C4-2B (cell line): Measurements from ENCODE around the gene MYCBP.

Experiments used
- H3K27ac ChIP-seq: fragments of 450-650 bp; 2 replicates; pipeline ENCODE4 v1.5.1; 2017
- CTCF ChIP-seq: fragments of 450-650 bp; conservative IDR thresholded peaks from 2 replicates; pipeline ENCODE4 v1.5.1; 2017; ENCODE audit warnings: mild to moderate bottlenecking
- ZFX ChIP-seq: fragments of 450-650 bp; IDR thresholded peaks from 2 replicates; pipeline ENCODE4 v1.6.1; 2017

Gene MYCBP

GRCh38 chr1:38867208-38867607 is 5.9 kb downstream of the MYCBP start:
- TF ChIP-seq ZFX, result no peak
- no peak for TF ChIP-seq CTCF
- no peak overlapping the region for H3K27ac ChIP-seq

GRCh38 chr1:38865112-38865715 is 7.9 kb downstream of the MYCBP start:
- TF ChIP-seq ZFX, result no peak
- no peak; the same call in 1 of the 2 replicates for TF ChIP-seq CTCF
- no peak overlapping the region for H3K27ac ChIP-seq

GRCh38 chr1:38860454-38860795 is 12.7 kb downstream of the MYCBP start:
- TF ChIP-seq ZFX (no peak), CTCF (no peak)
- H3K27ac ChIP-seq, result peak overlapping the region; percentile 69

- peak within 1 kb of the TSS; percentile 69 for H3K27ac ChIP-seq
- no peak for TF ChIP-seq CTCF
- peak; percentile 64 for TF ChIP-seq ZFX
Measured at GRCh38 chr1:38859561-38860453, 13.3 kb downstream of the MYCBP start, which contains the start of gene RRAGC. Gene RRAGC (minus strand): TSS chr1:38859772. CDS start chr1:38859646, 126 bp downstream.

DNA sequence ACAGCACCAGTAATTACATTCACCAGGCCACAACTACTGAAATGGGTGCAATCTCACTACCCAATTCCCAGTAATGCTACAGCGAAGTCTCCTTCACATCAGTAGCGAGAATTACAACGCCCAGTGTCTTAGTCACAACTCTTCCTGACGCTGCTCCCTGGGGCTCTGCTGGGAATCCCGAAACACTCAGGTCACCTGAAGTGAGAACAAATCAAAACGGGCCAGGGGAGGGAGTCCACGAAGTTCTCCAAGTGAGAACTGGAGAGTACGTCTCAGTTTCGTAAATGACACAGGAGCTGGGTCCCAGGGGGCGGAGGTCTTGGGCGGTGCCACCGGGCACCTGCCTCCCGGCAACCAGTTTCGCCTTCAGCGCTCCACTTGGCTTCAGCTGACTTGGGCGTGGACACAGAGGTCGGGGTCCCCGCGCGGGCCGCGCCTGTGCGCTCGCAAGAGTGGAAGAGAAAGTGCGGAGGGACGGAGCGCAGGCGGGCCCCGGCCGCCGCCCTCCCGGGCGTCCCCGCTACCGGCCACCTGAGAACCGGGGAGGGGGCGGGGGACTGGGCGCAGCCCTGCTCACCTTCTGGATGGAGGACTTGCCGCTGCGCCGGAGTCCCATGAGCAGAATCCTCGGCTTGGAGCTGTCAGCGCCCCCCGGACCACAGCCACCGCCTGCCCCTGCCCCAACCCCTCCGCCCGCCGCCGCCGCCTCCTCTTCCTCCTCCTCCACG is 14.2 kb downstream of the MYCBP start:
- peak overlapping the region; percentile 69 for H3K27ac ChIP-seq

GRCh38 chr1:38852780-38853179 is 20.4 kb downstream of the MYCBP start:
- TF ChIP-seq ZFX (no peak), CTCF (no peak)

More for the DNA sequence above, 14.2 kb downstream of the MYCBP start:
- no peak for TF ChIP-seq CTCF
- no peak for TF ChIP-seq ZFX

DNA sequence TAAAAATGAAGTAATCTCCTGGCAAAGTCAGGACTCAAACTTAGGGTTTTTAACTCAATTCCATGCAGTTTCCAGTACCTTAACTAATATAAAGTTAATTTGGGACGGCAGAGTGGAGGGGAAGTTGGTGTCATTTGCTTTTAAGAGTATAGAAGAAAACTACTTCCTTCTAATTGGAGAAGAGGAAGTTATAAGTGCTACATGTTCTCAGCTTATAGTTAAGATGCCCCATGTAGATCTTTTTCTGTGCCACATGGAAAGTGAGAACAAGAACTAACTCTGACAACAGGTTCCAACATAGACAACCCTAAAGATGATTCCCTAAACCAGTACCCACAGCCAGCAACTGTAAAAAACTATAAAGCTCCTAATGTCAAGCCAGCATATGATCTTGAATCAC is 25.1 kb downstream of the MYCBP start:
- no peak for TF ChIP-seq CTCF
- TF ChIP-seq ZFX, result no peak
- H3K27ac ChIP-seq, result no peak overlapping the region

More at GRCh38 chr1:38852780-38853179, 20.4 kb downstream of the MYCBP start:
- no peak overlapping the region for H3K27ac ChIP-seq
